ENCODE results near the gene NRARP. TPM values are rescaled to one million over a fixed set of nuclear protein-coding genes. Genes with fewer than 3 reads are reported as not detected.

NRARP gene
- total and polyA plus RNA-seq, 2 of the 13 experiments (the other 11 are each of a cell fraction or from before 2014, with no cell fraction given): 0.22 to 0.46 TPM

- TF ChIP-seq NFAT5 (CRISPR knock-in tag; IDR thresholded peaks at IDR 0.05) (no peak), FOXO1 (CRISPR knock-in tag; IDR thresholded peaks at IDR 0.05) (no peak), CREB3 (CRISPR knock-in tag; IDR thresholded peaks at IDR 0.05) (no peak), TFAP4 (IDR thresholded peaks at IDR 0.05; ENCODE audit: borderline replicate concordance, low read depth) (0 out of 2 replicates have a peak, but pooled peaks have one; percentile 27), DBP (CRISPR knock-in tag; IDR thresholded peaks at IDR 0.05; ENCODE audit: not compliant biosample characterization) (no peak), ZNF513 (CRISPR knock-in tag; conservative IDR thresholded peaks at IDR 0.05) (no peak), ARID4A (CRISPR knock-in tag; IDR thresholded peaks at IDR 0.05; ENCODE audit: borderline replicate concordance) (peak; percentile 50; the same call in 1 of the 2 replicates), ZNF644 (CRISPR knock-in tag; IDR thresholded peaks at IDR 0.05; ENCODE audit: low read depth) (no peak), KDM6A (CRISPR knock-in tag; IDR thresholded peaks at IDR 0.05; ENCODE audit: low read depth) (no peak), ZNF275 (CRISPR knock-in tag; IDR thresholded peaks at IDR 0.05; ENCODE audit: borderline replicate concordance) (no peak), ZNF670 (CRISPR knock-in tag; IDR thresholded peaks at IDR 0.05; ENCODE audit: borderline replicate concordance) (no peak)
These were observed 51.5 kb downstream of the NRARP start (continued) for GRCh38 chr9:137250329-137251193.
